C4-2B (cell line): Measurements from ENCODE around the gene ECHDC1.

Experiments
- ZFX ChIP-seq: fragments of 450-650 bp; IDR thresholded peaks from 2 replicates; pipeline ENCODE4 v1.6.1; 2017
- TF ChIP-seq, protein P1 (sequence below): fragments of 450-650 bp; conservative IDR thresholded peaks from 2 replicates; pipeline ENCODE4 v1.5.1; 2017; ENCODE audit warnings: mild to moderate bottlenecking

DNA sequence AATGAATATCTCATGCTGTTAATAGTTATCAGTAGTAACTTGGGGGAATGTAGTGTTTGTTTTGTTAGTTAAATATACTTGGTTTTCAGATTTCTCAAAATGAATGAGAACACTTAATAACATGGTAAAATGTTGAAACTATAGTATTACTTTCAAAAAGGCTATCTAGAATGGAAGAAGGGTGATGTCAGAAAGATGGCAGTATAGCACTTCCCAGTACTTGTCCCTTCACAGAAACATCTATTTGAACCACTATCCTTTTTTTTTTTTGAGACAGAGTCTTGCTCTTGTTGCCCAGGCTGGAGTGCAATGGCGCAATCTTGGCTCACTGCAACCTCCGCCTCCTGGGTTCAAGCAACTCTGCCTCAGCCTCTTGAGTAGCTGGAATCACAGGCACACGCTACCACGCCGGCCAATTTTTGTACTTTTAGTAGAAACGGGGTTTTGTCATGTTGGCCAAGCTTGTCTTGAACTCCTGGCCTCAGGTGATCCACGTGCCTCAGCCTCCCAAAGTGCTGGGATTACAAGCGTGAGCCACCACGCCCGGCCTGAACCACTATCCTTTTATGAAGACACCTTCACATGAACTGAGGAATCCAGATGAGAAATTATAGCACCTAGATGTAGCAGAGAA is 4.7 kb upstream of the ECHDC1 start:
- TF ChIP-seq, protein P1, sequence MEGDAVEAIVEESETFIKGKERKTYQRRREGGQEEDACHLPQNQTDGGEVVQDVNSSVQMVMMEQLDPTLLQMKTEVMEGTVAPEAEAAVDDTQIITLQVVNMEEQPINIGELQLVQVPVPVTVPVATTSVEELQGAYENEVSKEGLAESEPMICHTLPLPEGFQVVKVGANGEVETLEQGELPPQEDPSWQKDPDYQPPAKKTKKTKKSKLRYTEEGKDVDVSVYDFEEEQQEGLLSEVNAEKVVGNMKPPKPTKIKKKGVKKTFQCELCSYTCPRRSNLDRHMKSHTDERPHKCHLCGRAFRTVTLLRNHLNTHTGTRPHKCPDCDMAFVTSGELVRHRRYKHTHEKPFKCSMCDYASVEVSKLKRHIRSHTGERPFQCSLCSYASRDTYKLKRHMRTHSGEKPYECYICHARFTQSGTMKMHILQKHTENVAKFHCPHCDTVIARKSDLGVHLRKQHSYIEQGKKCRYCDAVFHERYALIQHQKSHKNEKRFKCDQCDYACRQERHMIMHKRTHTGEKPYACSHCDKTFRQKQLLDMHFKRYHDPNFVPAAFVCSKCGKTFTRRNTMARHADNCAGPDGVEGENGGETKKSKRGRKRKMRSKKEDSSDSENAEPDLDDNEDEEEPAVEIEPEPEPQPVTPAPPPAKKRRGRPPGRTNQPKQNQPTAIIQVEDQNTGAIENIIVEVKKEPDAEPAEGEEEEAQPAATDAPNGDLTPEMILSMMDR: no peak
- no peak for TF ChIP-seq ZFX
